Ectodermal cell (in vitro differentiated cells): ENCODE results near the gene LDLRAD4.

Source experiments
- H3K27ac ChIP-seq: 2 replicates; pipeline ENCODE4 v1.7.0; 2013; ENCODE audit warnings: mild to moderate bottlenecking, low read depth, low read length; ENCODE audit not compliant: insufficient read depth, poor library complexity, severe bottlenecking
- H3K27me3 ChIP-seq: 2 replicates; pipeline ENCODE4 v1.7.0; 2013; ENCODE audit warnings: mild to moderate bottlenecking, low read length; ENCODE audit not compliant: insufficient read depth, control insufficient read depth, poor library complexity, severe bottlenecking
- H3K36me3 ChIP-seq: one replicate; pipeline ENCODE4 v1.7.0; 2013; ENCODE audit warnings: low read length; ENCODE audit not compliant: control insufficient read depth, insufficient read depth
- H3K4me1 ChIP-seq: one replicate; pipeline ENCODE4 v1.7.0; 2013; ENCODE audit warnings: low read length; ENCODE audit not compliant: control insufficient read depth, insufficient read depth
- H3K4me3 ChIP-seq: 2 replicates; pipeline ENCODE4 v1.7.0; 2013; ENCODE audit warnings: low read depth, low read length, control low read depth; ENCODE audit not compliant: insufficient read depth
- H3K9me3 ChIP-seq: 2 replicates; pipeline ENCODE4 v1.7.0; 2013; ENCODE audit warnings: mild to moderate bottlenecking, low read length, moderate library complexity; ENCODE audit not compliant: control insufficient read depth
- WGBS, 2 experiments: methylation state at CpG; one replicate each; pipeline ENCODE4 v1.1.7; 2013; ENCODE audit warnings: missing lambda C conversion rate in 2 of 2; 5-methylcytosine and 5-hydroxymethylcytosine counted together

LDLRAD4 gene

DNA sequence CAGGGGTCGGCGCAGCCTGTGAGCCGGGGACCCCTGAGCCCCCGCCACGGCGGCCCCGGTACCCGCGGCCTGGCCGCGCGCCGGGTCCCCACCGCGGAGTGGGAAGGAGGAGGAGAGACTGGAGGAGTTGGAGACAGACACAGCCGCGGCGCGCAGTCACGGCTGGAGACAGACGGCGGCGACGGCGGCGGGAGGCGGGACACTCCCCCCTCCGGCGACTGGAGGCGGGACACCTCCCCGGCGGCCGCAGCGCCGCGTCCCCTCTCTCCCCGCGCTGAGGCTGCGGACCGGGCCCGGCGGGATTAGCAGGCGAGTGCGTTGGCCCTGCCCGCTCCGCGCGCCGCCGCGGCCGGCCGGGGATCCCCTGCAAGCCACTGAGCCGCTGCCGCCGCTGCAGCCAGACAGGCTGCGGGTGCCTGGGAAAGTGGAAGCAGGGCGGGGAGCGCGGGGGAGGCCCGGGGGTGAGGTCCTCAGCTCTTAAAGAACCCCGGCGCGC is 1.0 kb upstream of the LDLRAD4 start:
- no peaks in the 10 kb centered on the region for H3K9me3 ChIP-seq
- peak overlapping the region; percentile 47 for H3K4me3 ChIP-seq
- H3K36me3 ChIP-seq: no peaks in the 10 kb centered on the region
- no peak overlapping the region for H3K27ac ChIP-seq
- H3K4me1 ChIP-seq: peaks cover 10% of the 10 kb centered on the region
- 0 to 1% methylated on average over 64 of the region's 64 CpGs for WGBS, 2 experiments
- peaks cover 63% of the 10 kb centered on the region for H3K27me3 ChIP-seq

DNA sequence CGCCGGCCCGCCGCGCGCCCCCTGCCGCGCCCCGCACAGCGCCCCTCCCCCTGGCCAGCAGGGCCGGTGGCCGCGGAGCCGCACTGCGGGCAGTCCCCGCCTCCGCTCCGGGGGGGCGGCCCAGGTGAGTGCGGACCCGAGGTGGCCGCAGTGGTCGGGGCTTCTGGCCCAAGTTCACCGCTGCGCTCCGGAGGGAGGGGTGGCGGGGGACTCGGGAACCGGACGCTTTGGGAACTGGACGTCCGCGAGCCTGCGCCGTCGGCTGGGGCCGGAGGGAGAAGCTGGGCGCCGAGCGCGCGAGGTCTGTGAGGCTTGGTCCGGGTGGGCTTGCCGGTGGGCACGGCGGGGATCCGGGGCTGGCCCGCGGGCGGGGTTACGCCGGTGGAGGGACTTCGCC is 591 bp upstream of the LDLRAD4 start:
- Histone ChIP-seq H3K36me3 (no peaks in the 10 kb centered on the region), H3K27ac (no peak overlapping the region), H3K9me3 (no peaks in the 10 kb centered on the region), H3K4me3 (peak overlapping the region; percentile 47), H3K27me3 (peaks cover 63% of the 10 kb centered on the region), H3K4me1 (peaks cover 13% of the 10 kb centered on the region)
- WGBS, 2 experiments: 1% methylated on average over 53 of the region's 53 CpGs

DNA sequence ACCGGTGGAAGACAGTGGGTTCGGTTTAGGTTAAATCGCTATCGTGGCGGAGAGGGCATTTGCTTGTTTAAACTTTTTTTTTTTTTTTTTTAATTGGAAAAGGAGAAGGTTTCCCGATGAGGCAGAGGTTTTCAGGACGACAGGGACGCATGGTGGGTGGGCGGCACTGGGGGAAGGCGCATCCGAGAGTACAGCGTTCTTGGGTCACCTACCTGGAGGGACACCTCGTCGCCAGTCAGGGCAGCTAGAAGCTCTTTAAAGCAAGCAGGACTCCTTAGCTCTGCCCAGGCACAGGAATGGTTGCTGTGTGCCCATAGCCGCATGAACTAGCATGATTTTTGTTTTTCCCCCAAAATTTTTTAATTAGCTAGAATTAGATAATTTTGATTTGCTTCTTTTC is 437 bp downstream of the LDLRAD4 start:
- peak overlapping the region; percentile 47 for H3K4me3 ChIP-seq
- WGBS, 2 experiments: 15 to 16% methylated on average over 15 of the region's 15 CpGs
- peaks cover 63% of the 10 kb centered on the region for H3K27me3 ChIP-seq
- no peak overlapping the region for H3K27ac ChIP-seq
- H3K9me3 ChIP-seq: no peaks in the 10 kb centered on the region
- peaks cover 18% of the 10 kb centered on the region for H3K4me1 ChIP-seq
- H3K36me3 ChIP-seq: no peaks in the 10 kb centered on the region

DNA sequence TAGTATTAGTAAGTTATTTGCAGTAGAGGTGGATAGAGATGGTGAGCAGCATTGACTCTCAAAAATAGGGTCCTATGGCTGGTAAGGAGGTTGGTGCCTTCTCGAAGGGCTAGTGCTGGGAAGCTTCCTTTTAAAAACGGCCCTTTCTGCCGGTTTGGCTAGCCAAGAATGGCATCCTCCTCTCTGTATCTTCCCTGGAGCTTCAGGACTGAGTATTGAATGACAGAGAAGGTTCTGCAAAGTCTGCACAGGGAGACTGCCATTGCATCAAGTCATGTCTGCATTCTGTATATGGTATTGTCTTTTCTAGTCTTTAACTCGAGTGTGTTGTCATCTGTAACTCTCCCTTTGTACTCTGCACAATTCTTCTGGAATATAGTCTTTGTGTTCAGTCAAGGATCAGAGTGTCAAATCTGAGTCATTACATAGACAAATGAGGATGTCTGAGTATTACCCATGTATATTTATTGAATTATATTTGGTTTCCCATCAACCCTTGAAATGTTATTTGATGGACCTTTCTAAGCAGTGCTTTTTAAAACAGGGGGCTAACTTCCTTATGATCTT is 1.1 kb downstream of the LDLRAD4 start:
- H3K4me1 ChIP-seq: peaks cover 18% of the 10 kb centered on the region
- 52 to 63% methylated on average over 4 of the region's 4 CpGs for WGBS, 2 experiments
- H3K36me3 ChIP-seq: no peaks in the 10 kb centered on the region
- H3K9me3 ChIP-seq: no peaks in the 10 kb centered on the region
- H3K27ac ChIP-seq: no peak overlapping the region
- no peak overlapping the region for H3K4me3 ChIP-seq
- peaks cover 59% of the 10 kb centered on the region for H3K27me3 ChIP-seq

DNA sequence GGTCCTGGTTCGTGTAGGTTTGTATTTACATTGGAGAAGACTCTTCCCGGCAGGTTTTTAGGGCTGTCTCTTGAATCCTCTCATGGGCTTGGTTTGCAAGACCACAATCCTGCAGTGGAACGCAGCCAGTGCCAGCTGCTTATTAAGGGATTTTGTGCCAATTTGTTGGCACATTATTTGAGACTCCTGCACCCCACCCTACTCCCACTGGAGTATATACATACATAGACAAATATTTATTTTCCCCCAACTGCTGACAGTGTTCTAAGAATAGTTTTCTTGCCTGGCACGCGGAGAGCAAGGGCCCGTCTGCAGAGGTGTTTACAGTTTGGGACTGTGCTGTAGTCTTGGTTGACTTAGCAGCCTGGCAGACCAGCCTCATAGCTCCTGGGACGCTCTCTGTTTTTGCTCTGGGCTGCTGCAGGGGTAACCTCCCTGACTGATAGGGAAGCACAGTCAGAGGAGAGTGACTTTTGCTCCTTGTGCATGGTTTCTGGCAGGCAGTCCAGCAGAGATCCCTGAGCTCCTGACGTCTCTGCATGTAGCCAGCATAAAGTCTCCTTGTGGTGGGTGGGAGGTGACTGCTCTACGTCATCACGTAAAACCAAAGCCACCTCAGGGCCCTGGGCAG is 1.9 kb downstream of the LDLRAD4 start:
- no peak overlapping the region for H3K4me3 ChIP-seq
- no peak overlapping the region for H3K27ac ChIP-seq
- H3K36me3 ChIP-seq: no peaks in the 10 kb centered on the region
- 74 to 75% methylated on average over 10 of the region's 10 CpGs for WGBS, 2 experiments
- H3K27me3 ChIP-seq: peaks cover 55% of the 10 kb centered on the region
- peaks cover 18% of the 10 kb centered on the region for H3K4me1 ChIP-seq
- no peaks in the 10 kb centered on the region for H3K9me3 ChIP-seq

DNA sequence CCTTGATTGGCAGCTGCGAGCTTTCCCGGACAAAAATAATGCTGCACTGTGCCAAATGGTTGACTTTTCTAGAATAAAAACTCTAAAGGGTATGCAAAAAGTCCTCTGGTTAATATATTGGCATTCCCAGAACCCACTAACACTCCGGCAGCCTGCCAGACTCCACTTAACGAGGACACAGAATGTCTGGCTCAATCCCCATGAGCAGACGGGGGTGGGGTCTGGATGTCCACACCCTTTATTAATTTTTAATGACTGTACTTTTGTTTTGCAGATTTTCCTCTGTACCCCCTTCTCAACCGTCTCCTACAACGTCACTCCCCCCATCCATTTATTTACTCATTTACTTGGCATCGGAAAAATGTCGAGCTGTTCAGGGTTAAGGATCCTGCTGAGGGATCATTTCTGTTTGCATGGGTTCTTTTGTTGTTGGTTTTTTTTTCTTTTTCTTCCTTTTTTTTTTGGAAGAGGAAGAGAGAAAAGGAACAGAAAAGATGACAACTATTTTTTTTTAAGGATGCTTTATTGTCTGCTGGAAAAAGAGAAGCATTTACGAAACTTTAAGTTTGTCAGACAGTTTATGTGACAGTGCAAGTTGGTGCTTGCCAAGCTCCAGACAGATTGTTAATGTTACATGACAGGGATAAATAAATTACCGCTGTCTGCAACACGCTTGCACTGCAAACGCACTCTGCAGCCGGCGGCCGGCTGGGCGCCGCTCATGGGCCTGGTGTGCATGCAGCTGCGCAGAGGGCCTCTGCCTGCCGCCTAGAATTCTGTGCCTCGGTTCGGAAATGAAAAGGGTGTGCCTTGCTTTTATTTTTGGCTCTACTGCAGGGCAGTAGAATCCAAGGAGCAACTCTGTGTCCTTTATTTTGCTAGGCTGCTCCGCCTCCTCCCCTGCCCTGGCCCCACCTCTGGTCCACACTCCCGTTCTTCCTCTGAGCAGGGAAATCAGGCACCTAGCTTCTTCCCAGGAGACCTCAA is 3.6 kb downstream of the LDLRAD4 start:
- Histone ChIP-seq H3K4me3 (no peak overlapping the region), H3K4me1 (peaks cover 18% of the 10 kb centered on the region), H3K27ac (no peak overlapping the region), H3K9me3 (no peaks in the 10 kb centered on the region), H3K36me3 (no peaks in the 10 kb centered on the region), H3K27me3 (peaks cover 38% of the 10 kb centered on the region)
- 77 to 83% methylated on average over 23 to 24 of the region's 24 CpGs for WGBS, 2 experiments

DNA sequence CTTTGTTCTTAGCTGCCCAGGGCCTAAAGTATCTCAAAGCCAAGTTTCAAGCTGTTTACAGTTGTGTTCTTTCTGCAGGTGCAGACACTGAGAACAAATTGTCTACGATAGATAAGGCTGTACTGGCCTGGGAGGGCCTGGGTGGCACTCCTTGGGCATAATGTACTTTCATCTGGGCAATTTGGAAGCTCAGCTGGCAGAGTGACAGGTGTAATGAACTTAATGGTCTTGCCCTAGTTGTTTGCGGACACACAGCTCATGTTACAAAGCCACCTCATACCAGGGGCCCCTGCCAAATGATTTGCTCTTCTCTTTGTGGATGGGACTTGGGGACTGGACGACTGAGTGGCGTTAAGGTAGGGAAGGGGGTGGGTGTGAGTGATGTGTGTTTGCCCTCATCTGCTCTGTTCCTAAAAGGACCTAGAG is 4.3 kb downstream of the LDLRAD4 start:
- Histone ChIP-seq H3K36me3 (no peaks in the 10 kb centered on the region), H3K27ac (no peak overlapping the region), H3K4me3 (no peak overlapping the region), H3K27me3 (peaks cover 31% of the 10 kb centered on the region), H3K9me3 (no peaks in the 10 kb centered on the region), H3K4me1 (peaks cover 18% of the 10 kb centered on the region)
- 70 to 83% methylated on average over 3 to 4 of the region's 4 CpGs for WGBS, 2 experiments

DNA sequence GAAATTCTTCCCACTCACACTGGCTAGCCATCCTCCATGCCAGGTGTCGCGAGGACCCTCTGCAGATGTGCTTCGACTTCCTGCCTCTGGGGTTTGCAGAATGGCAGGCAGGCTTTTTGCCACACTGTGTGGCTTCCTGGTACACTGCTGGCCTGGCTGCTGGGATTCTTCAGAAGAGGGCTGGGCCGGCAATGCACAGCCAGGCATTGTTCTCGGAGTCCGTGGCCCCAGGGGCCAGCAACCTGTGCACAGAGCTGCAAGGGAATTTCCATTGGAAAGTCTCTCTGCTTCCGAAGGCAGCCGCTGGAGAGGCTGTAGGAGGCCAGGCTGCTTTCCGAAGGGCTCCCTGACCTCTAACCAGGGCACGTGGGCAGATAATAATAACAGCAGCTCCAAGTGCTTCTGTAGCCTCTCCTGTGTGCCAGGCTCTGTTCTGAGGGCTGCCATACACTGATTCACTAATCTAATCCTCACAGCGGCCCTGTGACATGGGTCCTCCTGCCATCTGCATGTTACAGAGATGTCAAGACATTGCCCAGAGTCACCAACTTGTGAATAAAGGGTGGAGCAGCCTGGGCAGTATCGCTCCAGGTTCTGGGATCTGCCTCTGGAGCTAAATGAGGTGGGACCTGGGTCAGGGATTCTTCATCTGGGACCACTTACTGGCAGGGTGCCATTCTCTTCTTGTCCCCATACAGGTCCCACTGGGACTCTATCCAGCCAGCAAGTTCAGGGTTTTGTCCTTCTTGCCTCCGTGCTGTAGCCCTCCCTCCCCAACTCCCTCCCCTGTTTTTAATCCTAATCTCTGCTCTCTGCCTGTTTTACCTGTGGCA is 5.0 kb downstream of the LDLRAD4 start:
- Histone ChIP-seq H3K4me1 (peaks cover 15% of the 10 kb centered on the region), H3K27me3 (peaks cover 24% of the 10 kb centered on the region), H3K4me3 (no peak overlapping the region), H3K9me3 (no peaks in the 10 kb centered on the region), H3K36me3 (no peaks in the 10 kb centered on the region), H3K27ac (no peak overlapping the region)
- 83 to 84% methylated on average over 13 of the region's 13 CpGs for WGBS, 2 experiments

DNA sequence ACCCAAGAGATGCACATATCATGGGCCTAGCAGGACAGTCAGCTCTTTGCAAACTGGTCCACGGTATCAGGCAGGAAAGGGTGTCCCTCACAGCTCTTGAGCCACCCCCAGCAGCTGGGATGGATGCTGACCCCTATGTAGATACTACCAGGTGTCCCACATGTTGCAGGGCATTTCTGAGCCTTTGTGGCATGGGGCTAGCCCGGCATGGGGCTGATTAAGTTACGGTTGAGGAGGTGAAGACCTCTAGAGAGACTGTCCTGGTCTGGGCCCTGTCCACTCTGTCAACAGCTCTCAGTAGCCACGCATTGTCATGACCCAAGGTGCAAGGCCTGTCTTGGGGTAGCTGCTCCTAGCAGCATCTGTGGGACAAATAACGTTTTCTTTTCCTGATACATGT is 6.7 kb downstream of the LDLRAD4 start:
- 92 to 93% methylated on average over 5 of the region's 5 CpGs for WGBS, 2 experiments
- Histone ChIP-seq H3K27ac (no peak overlapping the region), H3K9me3 (no peaks in the 10 kb centered on the region), H3K4me1 (peaks cover 12% of the 10 kb centered on the region), H3K27me3 (peaks cover 7% of the 10 kb centered on the region), H3K36me3 (no peaks in the 10 kb centered on the region), H3K4me3 (no peak overlapping the region)
